ENCODE results near the gene ZEB1. TPM values are rescaled to one million over a fixed set of nuclear protein-coding genes. Genes with fewer than 3 reads are reported as not detected.
"Not testable (repeated sequence)": the region's sequence is repeated elsewhere in the genome, so short reads cannot be mapped to it uniquely, and the experiment has no call there.

ZEB1 gene
- total and polyA plus RNA-seq, 2 of the 8 experiments (the other 6 are each of a cell fraction or from before 2014, with no cell fraction given) = 0.08 to 0.15 TPM

DNA sequence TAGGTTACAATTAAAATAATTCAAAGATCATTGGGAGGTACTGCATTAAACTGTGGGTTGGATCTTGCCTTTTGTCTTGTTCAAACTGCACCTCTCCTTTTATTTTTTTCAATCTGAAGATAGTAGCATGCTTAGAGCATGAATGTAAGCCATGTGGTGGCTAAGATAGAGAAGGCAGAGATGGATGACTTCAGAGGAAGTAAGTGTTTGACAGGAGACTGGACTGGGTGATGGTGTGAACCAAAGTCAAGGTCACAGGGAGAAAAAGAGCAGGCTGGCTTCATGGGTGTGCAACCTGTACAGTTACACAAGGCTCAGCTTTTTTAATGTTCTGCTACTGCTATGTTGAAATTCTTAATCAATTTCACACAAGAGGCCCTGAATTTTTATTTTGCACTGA, 85.6 kb downstream of the ZEB1 start (continued):
- TF ChIP-seq E2F6 (IDR thresholded peaks at IDR 0.05) (no peak), HDAC6 (IDR thresholded peaks at IDR 0.05; ENCODE audit: low read depth, low read length) (no peak), CHD1 (IDR thresholded peaks at IDR 0.05; ENCODE audit: low read depth, low read length) (no peak), BRCA1 (IDR thresholded peaks at IDR 0.05; ENCODE audit: low read depth, low read length) (no peak), GTF2F1 (IDR thresholded peaks at IDR 0.05; ENCODE audit: borderline replicate concordance, low read depth, low read length) (no peak)

DNA sequence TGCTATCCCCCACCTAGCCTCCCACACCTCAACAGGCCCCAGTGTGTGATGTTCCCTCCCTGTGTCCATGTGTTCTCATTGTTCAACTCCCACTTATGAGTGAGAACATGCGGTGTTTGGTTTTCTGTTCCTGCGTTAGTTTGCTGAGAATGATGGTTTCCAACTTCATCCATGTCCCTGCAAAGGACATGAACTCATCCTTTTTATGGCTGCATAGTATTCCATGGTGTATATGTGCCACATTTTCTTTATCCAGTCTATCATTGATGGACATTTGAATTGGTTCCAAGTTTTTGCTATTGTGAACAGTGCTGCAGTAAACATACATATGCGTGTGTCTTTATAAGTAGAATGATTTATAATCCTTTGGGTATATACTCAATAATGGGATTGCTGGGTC, 86.8 kb downstream of the ZEB1 start:
- H3K4me3 ChIP-seq (ENCODE audit: extremely low read depth in 1 of 4, insufficient read depth in 2 of 4, low read depth in 3 of 4, low read length in 4 of 4); H3K4me1 ChIP-seq (replicated peaks in 1 of 4; ENCODE audit: control insufficient read depth in 3 of 4, insufficient read depth in 4 of 4, low read length in 3 of 4); DNase-seq (ENCODE audit: low read depth in 1 of 2, low spot score in 2 of 2); H3K9me3 ChIP-seq (ENCODE audit: insufficient read depth in 2 of 2, low read depth in 1 of 2, low read length in 1 of 2); H3K9ac ChIP-seq (replicated peaks in 1 of 4; ENCODE audit: extremely low read depth in 1 of 4, low read depth in 3 of 4, low read length in 3 of 4); H3K18ac ChIP-seq (ENCODE audit: extremely low read depth, low read length); H4K20me1 ChIP-seq (replicated peaks in 1 of 2; ENCODE audit: control insufficient read depth in 1 of 2, insufficient read depth in 2 of 2, low read length in 2 of 2); H3K27me3 ChIP-seq (replicated peaks in 1 of 4; ENCODE audit: control insufficient read depth in 3 of 4, extremely low read depth in 1 of 4, insufficient read depth in 3 of 4, low read length in 3 of 4); H2BK20ac ChIP-seq (ENCODE audit: low read length); H4K91ac ChIP-seq (replicated peaks; ENCODE audit: insufficient read length, low read length); FAIRE-seq; H4K5ac ChIP-seq (ENCODE audit: insufficient read length, low read depth, low read length); H3K23me2 ChIP-seq (ENCODE audit: low read depth, low read length); H4K8ac ChIP-seq (ENCODE audit: extremely low read depth, insufficient read depth, low read length); H2BK12ac ChIP-seq (ENCODE audit: low read depth, low read length); H3K14ac ChIP-seq (ENCODE audit: insufficient read length); CTCF ChIA-PET (ENCODE audit: partially characterized antibody); H3K4me2 ChIP-seq (ENCODE audit: insufficient read depth in 1 of 2, low read depth in 2 of 2, low read length in 2 of 2); H3K56ac ChIP-seq (replicated peaks; ENCODE audit: insufficient read length, low read depth, low read length); H3K27ac ChIP-seq (ENCODE audit: low read depth, low read length); H3K23ac ChIP-seq (ENCODE audit: insufficient read length); H3K4ac ChIP-seq (replicated peaks; ENCODE audit: insufficient read length, low read depth, low read length); H2BK15ac ChIP-seq (ENCODE audit: low read length); POLR2A ChIA-PET (ENCODE audit: partially characterized antibody); H2BK5ac ChIP-seq (ENCODE audit: low read depth, low read length); H2AK5ac ChIP-seq (ENCODE audit: low read depth, low read length); H2AFZ ChIP-seq (ENCODE audit: low read length); H3K36me3 ChIP-seq (ENCODE audit: control insufficient read depth in 2 of 4, insufficient read depth in 4 of 4, low read length in 3 of 4); H3K79me1 ChIP-seq (ENCODE audit: low read depth, low read length); H3K79me2 ChIP-seq (ENCODE audit: control insufficient read depth in 1 of 2, insufficient read depth in 2 of 2, low read length in 2 of 2); H2BK120ac ChIP-seq (replicated peaks; ENCODE audit: low read depth, low read length): not testable (repeated sequence)
- 81% methylated on average over 3 of the region's 3 CpGs; no CpG with 5 or more reads in 1 of the 2 experiments for WGBS, 2 experiments (ENCODE audit: extremely low coverage in 1 of 2, insufficient coverage in 1 of 2, insufficient read length in 1 of 2, insufficient replicate concordance in 2 of 2, low coverage in 1 of 2, low lambda C conversion rate in 2 of 2, missing lambda C conversion rate in 1 of 2)
